Measurements from ENCODE around the gene ITGB2.
"Not testable (repeated sequence)": the region's sequence is repeated elsewhere in the genome, so short reads cannot be mapped to it uniquely, and the experiment has no call there.

The ITGB2 gene

GRCh38 chr21:44888581-44889550 lies 31.8 kb downstream of the ITGB2 start:
- Mint-ChIP-seq H3K9me3 (no peaks in the 10 kb centered on the region), H3K27ac (no peak overlapping the region), H3K4me3 (no peak overlapping the region), H3K36me3 (ENCODE audit: low read depth) (peaks cover 69% of the 10 kb centered on the region), H3K27me3 (no peaks in the 10 kb centered on the region), H3K4me1 (ENCODE audit: low read depth) (peaks cover 9% of the 10 kb centered on the region)
- no peak for DNase-seq

GRCh38 chr21:44887807-44888580 lies 32.7 kb downstream of the ITGB2 start:
- Mint-ChIP-seq H3K4me3 (no peak overlapping the region), H3K36me3 (ENCODE audit: low read depth) (peaks cover 61% of the 10 kb centered on the region), H3K27ac (no peak overlapping the region), H3K9me3 (no peaks in the 10 kb centered on the region), H3K4me1 (ENCODE audit: low read depth) (peaks cover 3% of the 10 kb centered on the region), H3K27me3 (no peaks in the 10 kb centered on the region)
- DNase-seq: no peak

- Mint-ChIP-seq H3K4me1 (ENCODE audit: low read depth) (peaks cover 2% of the 10 kb centered on the region), H3K36me3 (ENCODE audit: low read depth) (peaks cover 54% of the 10 kb centered on the region), H3K27me3 (no peaks in the 10 kb centered on the region), H3K27ac (peak overlapping the region; percentile 33), H3K9me3 (no peaks in the 10 kb centered on the region), H3K4me3 (no peak overlapping the region)
- no peak for DNase-seq
These were observed 33.4 kb downstream of the ITGB2 start for GRCh38 chr21:44887126-44887806.

DNA sequence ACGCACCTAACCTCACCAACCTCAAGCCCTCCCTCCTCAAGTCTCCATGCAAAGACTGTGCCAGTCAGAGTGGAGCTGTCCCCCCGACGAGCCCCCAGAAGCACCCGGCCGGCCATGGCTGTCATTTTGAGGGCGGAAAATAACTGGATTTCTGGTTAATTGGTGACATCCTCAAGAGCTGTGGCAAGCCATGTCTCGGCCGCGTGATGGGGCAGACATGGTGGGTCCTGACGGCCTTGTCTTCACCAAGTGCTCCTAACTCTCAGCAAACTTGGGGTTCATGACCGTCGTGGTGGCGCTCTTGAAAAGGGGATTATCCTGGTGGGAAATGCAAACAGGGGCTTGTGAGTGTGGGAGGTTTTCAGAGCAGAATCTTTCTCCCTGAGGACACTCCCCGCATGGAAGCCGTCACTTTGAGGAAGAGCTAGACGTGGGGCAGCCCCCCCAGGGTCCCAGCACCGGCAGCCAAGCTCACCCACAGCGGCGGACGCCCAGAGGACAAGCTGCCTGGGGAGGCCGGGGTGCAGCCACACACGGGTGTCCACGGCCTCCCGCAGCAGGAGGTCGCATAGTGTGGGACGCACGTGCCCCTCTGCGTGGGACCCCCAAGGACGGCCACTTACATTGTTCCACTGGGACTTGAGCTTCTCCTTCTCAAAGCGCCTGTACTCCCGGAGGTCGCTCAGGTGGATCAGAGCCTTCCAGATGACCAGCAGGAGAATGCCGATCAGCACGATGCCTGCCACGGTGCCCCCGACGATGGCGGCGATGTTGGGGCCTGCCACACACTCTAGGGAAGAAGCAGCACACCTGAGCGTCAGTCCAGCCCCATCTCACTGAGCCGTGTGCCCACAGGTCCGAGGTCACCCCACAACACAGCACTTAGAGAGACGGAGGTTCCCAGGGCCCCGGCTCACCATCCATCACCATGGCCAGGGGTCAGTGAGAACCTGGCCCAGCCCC lies 34.3 kb downstream of the ITGB2 start:
- Mint-ChIP-seq H3K9me3 (no peaks in the 10 kb centered on the region), H3K4me1 (ENCODE audit: low read depth) (peaks cover 11% of the 10 kb centered on the region), H3K27ac (peak overlapping the region; percentile 71), H3K27me3 (no peaks in the 10 kb centered on the region), H3K36me3 (ENCODE audit: low read depth) (peaks cover 49% of the 10 kb centered on the region), H3K4me3 (no peak overlapping the region)
- DNase-seq: no peak

GRCh38 chr21:44885615-44886014 lies 35.1 kb downstream of the ITGB2 start:
- H3K4me3 Mint-ChIP-seq: no peak overlapping the region
- peaks cover 19% of the 10 kb centered on the region for H3K4me1 Mint-ChIP-seq (ENCODE audit: low read depth)
- no peaks in the 10 kb centered on the region for H3K9me3 Mint-ChIP-seq
- DNase-seq: no peak
- no peak overlapping the region for H3K27ac Mint-ChIP-seq
- H3K36me3 Mint-ChIP-seq (ENCODE audit: low read depth): peaks cover 43% of the 10 kb centered on the region
- no peaks in the 10 kb centered on the region for H3K27me3 Mint-ChIP-seq

DNA sequence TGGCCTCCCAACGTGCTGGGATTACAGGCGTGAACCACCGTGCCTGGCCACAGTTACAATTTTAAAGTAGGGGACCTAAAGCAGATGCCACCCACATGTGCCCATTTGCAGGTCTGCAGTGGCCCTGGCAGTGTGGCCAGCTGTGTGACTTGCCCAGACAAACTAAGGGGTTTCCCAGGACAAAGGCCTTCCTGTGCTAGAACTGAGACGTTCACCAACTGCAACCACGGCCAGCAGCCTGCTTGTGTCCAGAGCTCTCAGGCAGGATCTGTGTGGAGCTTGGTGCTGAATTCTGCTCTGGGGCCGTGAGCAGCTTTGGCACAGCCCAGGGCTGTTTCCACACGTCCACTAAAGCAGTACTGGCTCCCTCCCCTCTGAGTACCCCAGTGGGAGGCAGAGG lies 36.6 kb downstream of the ITGB2 start:
- Mint-ChIP-seq H3K27me3 (no peaks in the 10 kb centered on the region), H3K27ac (peak overlapping the region; percentile 26), H3K4me1 (ENCODE audit: low read depth) (peaks cover 23% of the 10 kb centered on the region), H3K4me3 (no peak overlapping the region), H3K9me3 (no peaks in the 10 kb centered on the region), H3K36me3 (ENCODE audit: low read depth) (peaks cover 31% of the 10 kb centered on the region)
- no peak for DNase-seq

GRCh38 chr21:44883250-44883649 lies 37.4 kb downstream of the ITGB2 start:
- Mint-ChIP-seq H3K27me3 (no peaks in the 10 kb centered on the region), H3K36me3 (ENCODE audit: low read depth) (peaks cover 28% of the 10 kb centered on the region), H3K4me3 (no peak overlapping the region), H3K9me3 (no peaks in the 10 kb centered on the region), H3K27ac (peak overlapping the region; percentile 59), H3K4me1 (ENCODE audit: low read depth) (peaks cover 23% of the 10 kb centered on the region)
- DNase-seq: no peak

DNA sequence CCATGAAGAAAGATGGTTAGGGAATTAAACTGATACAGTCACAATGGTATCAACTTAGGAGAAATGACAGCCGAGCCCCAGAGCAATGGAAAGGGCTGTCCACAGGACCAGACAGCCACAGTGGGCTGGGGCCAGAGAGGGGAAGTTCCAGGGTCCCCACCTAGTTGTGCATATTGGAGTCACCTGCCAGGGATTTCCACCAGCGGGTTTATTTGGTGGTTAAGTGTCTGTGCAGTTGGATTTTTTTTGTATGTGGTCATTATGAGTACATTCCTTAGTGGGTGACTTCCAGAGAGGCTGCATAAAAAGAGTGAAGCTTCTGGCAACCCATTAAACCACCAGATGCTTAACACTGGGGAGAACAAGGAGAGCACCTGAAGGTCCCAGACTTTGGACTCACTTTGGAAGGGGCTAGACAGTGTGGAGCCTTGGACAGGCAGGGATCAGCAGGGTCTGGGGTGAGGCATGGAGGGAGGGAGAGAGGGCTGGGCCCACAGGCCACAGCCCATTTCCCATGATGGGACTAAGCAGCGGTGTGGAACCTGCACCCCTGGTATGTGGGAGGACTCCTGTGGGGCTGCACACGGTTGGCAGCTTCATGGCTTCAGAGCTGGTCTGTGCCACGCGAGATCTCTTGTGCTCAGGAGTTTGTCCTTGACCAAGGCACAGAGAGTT lies 39.4 kb downstream of the ITGB2 start:
- Mint-ChIP-seq H3K9me3 (no peaks in the 10 kb centered on the region), H3K4me3 (no peak overlapping the region), H3K4me1 (ENCODE audit: low read depth) (peaks cover 23% of the 10 kb centered on the region), H3K27me3 (no peaks in the 10 kb centered on the region), H3K27ac (peak overlapping the region; percentile 76), H3K36me3 (ENCODE audit: low read depth) (peaks cover 9% of the 10 kb centered on the region)
- DNase-seq: no peak

GRCh38 chr21:44880405-44881197 lies 40.1 kb downstream of the ITGB2 start:
- no peaks in the 10 kb centered on the region for H3K9me3 Mint-ChIP-seq
- H3K27me3 Mint-ChIP-seq: no peaks in the 10 kb centered on the region
- no peak for DNase-seq
- peak overlapping the region; percentile 76 for H3K27ac Mint-ChIP-seq
- H3K4me3 Mint-ChIP-seq: no peak overlapping the region
- peaks cover 25% of the 10 kb centered on the region for H3K4me1 Mint-ChIP-seq (ENCODE audit: low read depth)
- peaks cover 2% of the 10 kb centered on the region for H3K36me3 Mint-ChIP-seq (ENCODE audit: low read depth)

GRCh38 chr21:44879238-44879637 lies 41.5 kb downstream of the ITGB2 start:
- not testable (repeated sequence) for H3K9me3 Mint-ChIP-seq; H3K36me3 Mint-ChIP-seq (ENCODE audit: low read depth); H3K4me3 Mint-ChIP-seq; H3K27ac Mint-ChIP-seq; DNase-seq; H3K27me3 Mint-ChIP-seq
- peaks cover 39% of the 10 kb centered on the region for H3K4me1 Mint-ChIP-seq (ENCODE audit: low read depth)

GRCh38 chr21:44878053-44878982 lies 42.4 kb downstream of the ITGB2 start:
- DNase-seq: no peak
- Mint-ChIP-seq H3K36me3 (ENCODE audit: low read depth) (no peaks in the 10 kb centered on the region), H3K27ac (no peak overlapping the region), H3K27me3 (no peaks in the 10 kb centered on the region), H3K4me3 (no peak overlapping the region), H3K4me1 (ENCODE audit: low read depth) (peaks cover 40% of the 10 kb centered on the region), H3K9me3 (no peaks in the 10 kb centered on the region)

Data from activated T-cell treated with anti-CD3 and anti-CD28 coated beads, Interleukin-2, amount 50 U/mL, for 24 hours (primary cell).